GM06990 (cell line): Measurements from ENCODE around the gene SARM1.

Experiments
- DNase-seq: peaks from one replicate; pipeline ENCODE4 v3.0.0-alpha.2; 2011; ENCODE audit not compliant: insufficient read length; ENCODE audit errors: extremely low read depth
- H3K27me3 ChIP-seq: replicated peaks from 2 replicates; pipeline ENCODE4 v1.6.0; 2011; ENCODE audit warnings: low read length; ENCODE audit not compliant: control insufficient read depth, insufficient read depth
- H3K36me3 ChIP-seq: 2 replicates; pipeline ENCODE4 v1.5.1; 2011; ENCODE audit warnings: low read length; ENCODE audit not compliant: control insufficient read depth, insufficient read depth
- H3K4me3 ChIP-seq: replicated peaks from 2 replicates; pipeline ENCODE4 v1.5.1; 2011; ENCODE audit warnings: low read depth, mild to moderate bottlenecking, control low read depth, low read length
- CTCF ChIP-seq: IDR thresholded peaks from 2 replicates; pipeline ENCODE4 v1.5.1; 2011; ENCODE audit warnings: low read length, control low read depth, mild to moderate bottlenecking, inconsistent platforms; ENCODE audit not compliant: insufficient read depth, poor library complexity, severe bottlenecking

The SARM1 gene

GRCh38 chr17:28385037-28385400 is 13.5 kb downstream of the SARM1 start:
- DNase-seq = no peak
- Histone ChIP-seq H3K27me3 (no peaks in the 10 kb centered on the region), H3K36me3 (peaks cover 3% of the 10 kb centered on the region), H3K4me3 (peak overlapping the region; percentile 66)
- TF ChIP-seq CTCF = no peak

- no peaks in the 10 kb centered on the region for H3K27me3 ChIP-seq
- DNase-seq = no peak
- TF ChIP-seq CTCF = no peak
- H3K36me3 ChIP-seq = peaks cover 3% of the 10 kb centered on the region
- peak overlapping the region; percentile 66; the same call in 1 of the 2 replicates for H3K4me3 ChIP-seq
These were observed 13.9 kb downstream of the SARM1 start for GRCh38 chr17:28385406-28385805.

GRCh38 chr17:28386391-28386790 is 14.9 kb downstream of the SARM1 start:
- Histone ChIP-seq H3K4me3 (no peak overlapping the region), H3K27me3 (no peaks in the 10 kb centered on the region), H3K36me3 (peaks cover 5% of the 10 kb centered on the region)
- DNase-seq = no peak
- no peak for TF ChIP-seq CTCF

DNA sequence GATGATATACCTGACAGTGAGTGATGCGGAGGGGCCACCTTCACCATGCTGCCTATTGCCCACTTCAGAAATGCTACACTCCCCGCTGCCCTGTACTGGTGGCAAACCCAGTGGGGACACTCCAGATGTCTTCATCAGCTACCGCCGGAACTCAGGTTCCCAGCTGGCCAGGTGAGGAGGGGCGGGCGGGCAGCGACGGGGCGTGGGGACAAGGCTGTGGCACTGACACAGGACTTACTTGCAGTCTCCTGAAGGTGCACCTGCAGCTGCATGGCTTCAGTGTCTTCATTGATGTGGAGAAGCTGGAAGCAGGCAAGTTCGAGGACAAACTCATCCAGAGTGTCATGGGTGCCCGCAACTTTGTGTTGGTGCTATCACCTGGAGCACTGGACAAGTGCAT is 16.6 kb downstream of the SARM1 start:
- Histone ChIP-seq H3K4me3 (no peak overlapping the region), H3K36me3 (peaks cover 7% of the 10 kb centered on the region), H3K27me3 (no peaks in the 10 kb centered on the region)
- no peak for DNase-seq
- TF ChIP-seq CTCF = no peak

GRCh38 chr17:28390141-28390540 is 18.6 kb downstream of the SARM1 start:
- no peak overlapping the region for H3K4me3 ChIP-seq
- H3K27me3 ChIP-seq = no peaks in the 10 kb centered on the region
- DNase-seq = no peak
- TF ChIP-seq CTCF = no peak
- peaks cover 8% of the 10 kb centered on the region for H3K36me3 ChIP-seq

GRCh38 chr17:28390563-28390962 is 19.1 kb downstream of the SARM1 start:
- TF ChIP-seq CTCF = no peak
- no peak for DNase-seq
- H3K36me3 ChIP-seq = peaks cover 8% of the 10 kb centered on the region
- H3K27me3 ChIP-seq = no peaks in the 10 kb centered on the region
- no peak overlapping the region for H3K4me3 ChIP-seq
